IPS-18a (cell line): ENCODE data around the gene CHD1L.

Experiments used
- H3K27ac ChIP-seq: one replicate; pipeline ENCODE4 v1.5.1; 2013; ENCODE audit warnings: low read length
- H3K27me3 ChIP-seq: one replicate; pipeline ENCODE4 v1.6.1; 2013; ENCODE audit warnings: mild to moderate bottlenecking, low read length; ENCODE audit not compliant: control insufficient read depth, insufficient read depth
- H3K36me3 ChIP-seq: one replicate; pipeline ENCODE4 v1.6.1; 2013; ENCODE audit warnings: low read depth, low read length; ENCODE audit not compliant: control insufficient read depth
- H3K4me1 ChIP-seq: one replicate; pipeline ENCODE4 v1.6.1; 2013; ENCODE audit warnings: low read depth, low read length; ENCODE audit not compliant: control insufficient read depth
- H3K4me3 ChIP-seq: one replicate; pipeline ENCODE4 v1.5.1; 2013; ENCODE audit warnings: low read length
- H3K9ac ChIP-seq: one replicate; pipeline ENCODE4 v1.6.1; 2013; ENCODE audit warnings: mild to moderate bottlenecking, low read length, moderate library complexity
- H3K9me3 ChIP-seq: one replicate; pipeline ENCODE4 v1.6.1; 2013; ENCODE audit warnings: low read depth, low read length; ENCODE audit not compliant: control insufficient read depth

Gene CHD1L

GRCh38 chr1:147336291-147336690 lies 93.8 kb downstream of the CHD1L start:
- peak overlapping the region; percentile 70 for H3K27ac ChIP-seq
- no peaks in the 10 kb centered on the region for H3K36me3 ChIP-seq
- peak overlapping the region; percentile 30 for H3K9ac ChIP-seq
- peak overlapping the region; percentile 14 for H3K4me3 ChIP-seq
- H3K4me1 ChIP-seq = peaks cover 21% of the 10 kb centered on the region
- H3K9me3 ChIP-seq = no peaks in the 10 kb centered on the region
- H3K27me3 ChIP-seq = no peaks in the 10 kb centered on the region

- H3K9me3 ChIP-seq = no peaks in the 10 kb centered on the region
- H3K27me3 ChIP-seq = no peaks in the 10 kb centered on the region
- peaks cover 15% of the 10 kb centered on the region for H3K4me1 ChIP-seq
- H3K27ac ChIP-seq = peak overlapping the region; percentile 70
- H3K36me3 ChIP-seq = no peaks in the 10 kb centered on the region
- H3K4me3 ChIP-seq = peak overlapping the region; percentile 14
- H3K9ac ChIP-seq = peak overlapping the region; percentile 30
These were observed 94.7 kb downstream of the CHD1L start for GRCh38 chr1:147337040-147337630.

DNA sequence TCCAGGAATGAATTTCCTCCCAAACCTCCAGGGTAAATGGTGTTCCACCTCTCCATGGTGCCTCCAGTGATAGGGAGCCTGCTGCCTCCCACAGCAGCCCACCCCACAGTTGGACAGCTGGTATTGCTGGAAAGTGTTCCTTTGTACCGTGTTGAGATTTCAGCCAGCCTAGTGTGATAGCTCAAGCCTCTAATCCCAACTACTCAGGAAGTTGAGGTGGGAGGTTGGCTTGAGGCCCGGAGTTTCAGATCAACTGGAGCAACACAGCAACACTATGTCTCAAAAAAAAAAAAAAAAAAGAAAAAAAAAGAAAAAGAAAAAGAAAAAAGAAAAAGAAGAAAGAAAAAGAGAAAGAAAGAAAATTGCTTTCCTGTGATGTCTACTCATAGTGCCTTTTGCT lies 96.1 kb downstream of the CHD1L start:
- Histone ChIP-seq H3K4me1 (peaks cover 15% of the 10 kb centered on the region), H3K36me3 (no peaks in the 10 kb centered on the region), H3K27me3 (no peaks in the 10 kb centered on the region), H3K9me3 (no peaks in the 10 kb centered on the region), H3K27ac (no peak overlapping the region), H3K9ac (no peak overlapping the region), H3K4me3 (no peak overlapping the region)

DNA sequence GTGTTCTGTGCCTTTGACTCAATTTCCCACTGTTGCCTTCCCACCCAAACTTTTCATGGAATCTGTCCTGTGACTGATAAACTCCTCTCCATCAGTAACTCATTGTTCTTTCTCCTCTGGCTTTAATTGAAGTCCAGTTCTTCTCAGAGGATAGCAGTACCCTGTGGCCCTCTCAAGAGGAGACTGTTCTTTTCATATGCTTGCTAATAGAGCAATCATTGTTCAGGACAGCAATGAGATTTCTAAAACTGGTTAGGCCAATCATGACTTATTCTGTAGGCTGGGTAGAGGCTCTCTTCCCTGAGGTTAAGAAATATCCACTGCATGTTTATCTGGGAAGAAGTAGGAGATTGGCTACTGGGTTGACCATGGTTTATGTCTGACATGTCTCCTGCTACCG lies 98.8 kb downstream of the CHD1L start:
- no peak overlapping the region for H3K9ac ChIP-seq
- H3K27me3 ChIP-seq = no peaks in the 10 kb centered on the region
- no peaks in the 10 kb centered on the region for H3K9me3 ChIP-seq
- H3K36me3 ChIP-seq = no peaks in the 10 kb centered on the region
- H3K27ac ChIP-seq = no peak overlapping the region
- H3K4me1 ChIP-seq = peaks cover 12% of the 10 kb centered on the region
- no peak overlapping the region for H3K4me3 ChIP-seq
